Prostate gland (tissue), 2 donors: Measurements from ENCODE around the gene LRRC14B. TPM values are rescaled to one million over a fixed set of nuclear protein-coding genes. Genes with fewer than 3 reads are reported as not detected.

Experiments
- DNase-seq: peaks from one replicate; pipeline ENCODE4 v3.0.0-alpha.2; 2019; ENCODE audit warnings: low spot score
- H3K27ac ChIP-seq, 2 donors: fragments of 200-600 bp; sonication (generic); 2 replicates each; pipeline ENCODE4 v1.5.1; 2017 to 2019
- H3K27me3 ChIP-seq: fragments of 200-600 bp; sonication (generic); replicated peaks from 2 replicates; pipeline ENCODE4 v1.5.1; 2019; ENCODE audit not compliant: insufficient read depth
- H3K36me3 ChIP-seq, 2 donors: fragments of 200-600 bp; sonication (generic); 1 replicate in 1 of 2; 2 replicates in 1 of 2; pipeline versions ENCODE4 v1.5.1 to v1.8.1; 2017 to 2019
- H3K4me1 ChIP-seq: fragments of 200-600 bp; sonication (generic); replicated peaks from 2 replicates; pipeline ENCODE4 v1.5.1; 2019
- H3K4me3 ChIP-seq, 2 donors: fragments of 200-600 bp; sonication (generic); 2 replicates each; pipeline ENCODE4 v1.5.1; 2017 to 2019
- H3K9me3 ChIP-seq: fragments of 200-600 bp; sonication (generic); 2 replicates; pipeline ENCODE4 v1.5.1; 2017
- POLR2A ChIP-seq: fragments of 450-650 bp; IDR thresholded peaks from one replicate; pipeline ENCODE4 v1.6.1; 2016; ENCODE audit warnings: antibody characterized with exemption, mild to moderate bottlenecking
- POLR2AphosphoS5 ChIP-seq: sonication (generic); formaldehyde crosslinking; IDR thresholded peaks from one replicate; pipeline ENCODE4 v1.6.1; 2017; ENCODE audit warnings: antibody characterized with exemption
- WGBS: methylation state at CpG from one replicate; pipeline ENCODE4 v1.1.5; 2018; 5-methylcytosine and 5-hydroxymethylcytosine counted together
- intact Hi-C: fragments of 100-400 bp; cut with DNase I; formaldehyde crosslinking; loops from one replicate; pipeline ENCODE4 v1.14.2; 2022
- total RNA-seq, 2 donors: library from RNA; depleted of rRNA; stranded (reverse); fragments of >200 nt; gene quantifications; one replicate each; pipeline ENCODE4 v1.1.0, GENCODE V29; 2016
- TF ChIP-seq, protein P1 (sequence below), 4 experiments: fragments of 200-600 bp in 2 of 4; fragments of 450-650 bp in 2 of 4; sonication (generic) in 2 of 4; IDR thresholded peaks; 1 replicate in 3 of 4; 2 replicates in 1 of 4; pipeline ENCODE4 v1.5.1; 2016 to 2019; ENCODE audit warnings: antibody characterized with exemption in 4 of 4, mild to moderate bottlenecking in 2 of 4, moderate library complexity in 2 of 4

LRRC14B gene
- total RNA-seq, 2 donors from 2014 or later = 1.0 TPM; not detected in 1

DNA sequence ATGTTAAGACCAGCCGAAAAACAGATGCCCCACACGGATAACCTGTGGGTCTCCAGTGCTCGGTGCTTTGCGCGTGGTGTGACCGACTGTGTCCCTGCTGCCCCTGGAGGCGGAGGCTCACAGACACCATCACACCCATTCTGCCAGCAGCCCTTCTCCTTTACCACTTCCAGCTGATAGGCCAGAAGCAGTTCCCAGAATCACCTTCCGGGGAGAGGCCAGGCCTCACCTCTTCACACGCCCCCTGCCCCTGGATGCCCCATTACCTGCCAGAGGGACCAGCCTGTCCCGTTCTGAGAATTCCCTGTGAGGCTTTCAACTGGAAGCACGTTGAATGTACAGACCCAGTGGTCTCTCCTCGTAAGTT lies 21.6 kb upstream of the LRRC14B start:
- Histone ChIP-seq H3K27me3 (no peaks in the 10 kb centered on the region), H3K4me1 (peaks cover 4% of the 10 kb centered on the region), H3K9me3 (no peaks in the 10 kb centered on the region), H3K36me3 (no peaks in the 10 kb centered on the region), H3K4me3 (no peak overlapping the region), H3K27ac (no peak overlapping the region)
- intact Hi-C loops = no loop called here
- DNase-seq = no peak
- 92% methylated on average over 12 of the region's 12 CpGs for WGBS
- TF ChIP-seq POLR2A = no peak
- TF ChIP-seq, protein P1, sequence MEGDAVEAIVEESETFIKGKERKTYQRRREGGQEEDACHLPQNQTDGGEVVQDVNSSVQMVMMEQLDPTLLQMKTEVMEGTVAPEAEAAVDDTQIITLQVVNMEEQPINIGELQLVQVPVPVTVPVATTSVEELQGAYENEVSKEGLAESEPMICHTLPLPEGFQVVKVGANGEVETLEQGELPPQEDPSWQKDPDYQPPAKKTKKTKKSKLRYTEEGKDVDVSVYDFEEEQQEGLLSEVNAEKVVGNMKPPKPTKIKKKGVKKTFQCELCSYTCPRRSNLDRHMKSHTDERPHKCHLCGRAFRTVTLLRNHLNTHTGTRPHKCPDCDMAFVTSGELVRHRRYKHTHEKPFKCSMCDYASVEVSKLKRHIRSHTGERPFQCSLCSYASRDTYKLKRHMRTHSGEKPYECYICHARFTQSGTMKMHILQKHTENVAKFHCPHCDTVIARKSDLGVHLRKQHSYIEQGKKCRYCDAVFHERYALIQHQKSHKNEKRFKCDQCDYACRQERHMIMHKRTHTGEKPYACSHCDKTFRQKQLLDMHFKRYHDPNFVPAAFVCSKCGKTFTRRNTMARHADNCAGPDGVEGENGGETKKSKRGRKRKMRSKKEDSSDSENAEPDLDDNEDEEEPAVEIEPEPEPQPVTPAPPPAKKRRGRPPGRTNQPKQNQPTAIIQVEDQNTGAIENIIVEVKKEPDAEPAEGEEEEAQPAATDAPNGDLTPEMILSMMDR (IDR thresholded peaks at IDR 0.05) = no peak
- no peak for TF ChIP-seq POLR2AphosphoS5

DNA sequence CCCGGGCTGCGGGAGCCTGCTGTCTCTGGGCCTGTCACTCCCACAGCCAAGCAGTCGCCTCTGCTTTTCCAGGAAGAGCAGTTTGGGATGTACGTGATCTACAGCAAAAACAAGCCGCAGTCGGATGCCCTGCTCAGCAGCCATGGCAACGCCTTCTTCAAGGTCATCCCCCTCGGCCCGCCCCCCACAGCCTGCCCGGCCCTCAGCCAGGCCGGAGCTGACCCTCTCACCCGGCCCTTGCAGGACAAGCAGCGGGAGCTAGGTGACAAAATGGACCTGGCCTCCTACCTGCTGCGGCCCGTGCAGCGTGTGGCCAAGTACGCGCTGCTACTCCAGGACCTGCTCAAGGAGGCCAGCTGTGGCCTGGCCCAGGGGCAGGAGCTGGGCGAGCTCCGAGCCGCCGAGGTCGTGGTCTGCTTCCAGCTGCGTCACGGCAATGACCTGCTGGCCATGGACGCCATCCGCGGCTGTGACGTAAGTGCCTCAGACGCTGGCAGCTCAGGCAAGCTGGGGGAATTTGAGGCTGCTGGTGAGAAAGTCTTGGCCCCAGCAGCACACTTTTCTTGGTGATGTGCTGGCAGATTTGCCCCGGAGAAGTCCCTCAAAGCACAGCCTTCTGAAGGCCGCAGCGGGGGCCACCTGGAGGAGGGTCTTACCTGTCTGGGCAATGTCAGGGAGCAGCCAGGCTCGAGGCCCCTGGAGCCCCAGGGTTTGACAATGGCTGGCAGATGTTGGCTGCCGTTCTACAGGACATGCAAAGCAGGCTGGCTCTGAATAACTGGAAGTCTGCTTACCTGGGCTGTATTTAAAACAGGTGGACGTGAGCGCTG lies 20.1 kb upstream of the LRRC14B start:
- no peak for DNase-seq
- intact Hi-C loops = no loop called here

GRCh38 chr5:171801-172331 lies 19.4 kb upstream of the LRRC14B start:
- 90% methylated on average over 23 of the region's 23 CpGs for WGBS
- no peak overlapping the region for H3K27ac ChIP-seq
- H3K27me3 ChIP-seq = no peaks in the 10 kb centered on the region
- DNase-seq = no peak
- H3K4me1 ChIP-seq = peaks cover 4% of the 10 kb centered on the region
- H3K36me3 ChIP-seq = no peaks in the 10 kb centered on the region
- H3K4me3 ChIP-seq = no peak overlapping the region
- intact Hi-C loops = no loop called here
- no peaks in the 10 kb centered on the region for H3K9me3 ChIP-seq
- TF ChIP-seq, protein P1 (IDR thresholded peaks at IDR 0.05) = no peak
- TF ChIP-seq POLR2AphosphoS5 (no peak), POLR2A (no peak)

More for the DNA sequence above, 20.1 kb upstream of the LRRC14B start:
- WGBS = 89% methylated on average over 28 of the region's 37 CpGs
- Histone ChIP-seq H3K27me3 (no peaks in the 10 kb centered on the region), H3K9me3 (no peaks in the 10 kb centered on the region), H3K27ac (no peak overlapping the region), H3K4me1 (peaks cover 4% of the 10 kb centered on the region), H3K36me3 (no peaks in the 10 kb centered on the region), H3K4me3 (no peak overlapping the region)
- TF ChIP-seq POLR2A (no peak), POLR2AphosphoS5 (no peak)
- TF ChIP-seq, protein P1 (IDR thresholded peaks at IDR 0.05) = no peak

GRCh38 chr5:172421-172820 lies 18.9 kb upstream of the LRRC14B start:
- no peaks in the 10 kb centered on the region for H3K9me3 ChIP-seq
- H3K4me1 ChIP-seq = no peaks in the 10 kb centered on the region
- no peak overlapping the region for H3K4me3 ChIP-seq
- DNase-seq = no peak
- no peaks in the 10 kb centered on the region for H3K36me3 ChIP-seq
- WGBS = 80% methylated on average over 13 of the region's 13 CpGs
- no peaks in the 10 kb centered on the region for H3K27me3 ChIP-seq
- no peak overlapping the region for H3K27ac ChIP-seq
- TF ChIP-seq POLR2A (no peak), POLR2AphosphoS5 (no peak)
- TF ChIP-seq, protein P1 (IDR thresholded peaks at IDR 0.05) = no peak
- intact Hi-C loops = no loop called here

DNA sequence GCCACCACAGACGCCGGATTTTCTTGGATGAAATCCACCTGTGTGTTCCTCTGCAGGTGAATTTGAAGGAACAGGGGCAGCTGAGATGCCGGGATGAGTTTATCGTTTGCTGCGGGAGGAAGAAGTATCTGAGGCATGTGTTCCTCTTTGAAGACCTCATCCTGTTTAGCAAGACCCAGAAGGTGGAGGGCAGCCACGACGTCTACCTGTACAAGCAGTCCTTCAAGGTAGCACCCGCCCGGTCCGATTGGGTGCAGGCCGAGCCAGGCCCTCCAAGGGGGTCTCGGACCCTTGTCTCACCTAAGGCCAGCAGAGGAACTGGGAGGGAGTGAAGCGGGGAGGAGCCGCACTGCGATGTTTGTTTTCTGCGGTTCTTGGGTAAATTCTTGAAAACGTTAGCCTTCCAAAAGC lies 18.4 kb upstream of the LRRC14B start:
- no peak for DNase-seq

More for the DNA sequence above, 18.4 kb upstream of the LRRC14B start:
- Histone ChIP-seq H3K27me3 (no peaks in the 10 kb centered on the region), H3K36me3 (no peaks in the 10 kb centered on the region), H3K9me3 (no peaks in the 10 kb centered on the region), H3K4me1 (no peaks in the 10 kb centered on the region), H3K4me3 (no peak overlapping the region), H3K27ac (no peak overlapping the region)
- intact Hi-C loops = no loop called here
- TF ChIP-seq POLR2AphosphoS5 (no peak), POLR2A (no peak)
- TF ChIP-seq, protein P1 (IDR thresholded peaks at IDR 0.05) = no peak
- 77% methylated on average over 17 of the region's 17 CpGs for WGBS
